Glutamatergic neuron (in vitro differentiated cells): ENCODE data around the gene UHMK1. TPM values are rescaled to one million over a fixed set of nuclear protein-coding genes. Genes with fewer than 3 reads are reported as not detected.

Source experiments
- DNase-seq: peaks from one replicate; pipeline ENCODE4 v3.0.0; 2022
- H3K27ac Mint-ChIP-seq: one replicate; pipeline ENCODE4 v1.8.0; 2020; ENCODE audit warnings: mild to moderate bottlenecking, mixed read lengths, inconsistent platforms; ENCODE audit not compliant: unreplicated experiment
- H3K27me3 Mint-ChIP-seq: one replicate; pipeline ENCODE4 v1.8.0; 2020; ENCODE audit warnings: mild to moderate bottlenecking, moderate library complexity, mixed read lengths, inconsistent platforms; ENCODE audit not compliant: unreplicated experiment
- H3K36me3 Mint-ChIP-seq: one replicate; pipeline ENCODE4 v1.8.0; 2020; ENCODE audit warnings: mild to moderate bottlenecking, mixed read lengths, inconsistent platforms; ENCODE audit not compliant: unreplicated experiment
- H3K4me1 Mint-ChIP-seq: one replicate; pipeline ENCODE4 v1.8.0; 2020; ENCODE audit warnings: mild to moderate bottlenecking, low read depth, mixed read lengths, inconsistent platforms; ENCODE audit not compliant: unreplicated experiment
- H3K4me3 Mint-ChIP-seq: one replicate; pipeline ENCODE4 v1.8.0; 2020; ENCODE audit warnings: mild to moderate bottlenecking, mixed read lengths, inconsistent platforms; ENCODE audit not compliant: unreplicated experiment
- H3K9me3 Mint-ChIP-seq: one replicate; pipeline ENCODE4 v1.8.0; 2020; ENCODE audit warnings: mild to moderate bottlenecking, moderate library complexity, mixed read lengths, inconsistent platforms; ENCODE audit not compliant: unreplicated experiment
- CTCF ChIP-seq: fragments of 200-600 bp; sonication (generic); IDR thresholded peaks from one replicate; pipeline ENCODE4 v1.5.0; 2021; ENCODE audit not compliant: partially characterized antibody, unreplicated experiment
- total RNA-seq: library from RNA; stranded (reverse); fragmentation: NEBNext Ultra II Directional; extraction: Animal tissue kit (Norgen Biotek cat#: 25700); gene quantifications from one replicate; pipeline ENCODE4 v1.2.1, GENCODE V29; 2021; ENCODE audit not compliant: unreplicated experiment

The UHMK1 gene
- total RNA-seq, 1 donor from 2014 or later = 19.4 TPM

DNA sequence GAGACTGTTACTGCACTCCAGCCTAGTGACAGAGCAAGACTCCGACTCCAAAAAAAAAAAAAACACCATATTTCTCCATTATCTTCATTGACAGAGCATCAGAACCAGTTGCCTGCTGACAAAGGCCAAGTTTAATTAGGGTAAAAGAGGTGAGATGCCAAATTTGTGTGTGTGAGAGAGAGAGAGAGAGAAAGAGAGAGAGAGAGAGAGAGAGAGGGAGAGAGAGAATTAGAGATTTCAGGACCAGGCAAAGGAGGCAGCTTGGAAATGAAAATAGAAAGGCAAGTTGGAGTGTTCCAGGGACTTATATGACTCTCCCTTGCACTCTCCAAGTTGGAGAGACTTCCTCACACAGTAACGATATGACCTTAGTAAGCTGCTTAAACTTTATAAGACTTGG lies 39.6 kb downstream of the UHMK1 start:
- H3K9me3 Mint-ChIP-seq = peaks cover 2% of the 10 kb centered on the region
- H3K27ac Mint-ChIP-seq = no peak overlapping the region
- no peak for DNase-seq
- no peak for TF ChIP-seq CTCF
- H3K4me1 Mint-ChIP-seq = no peaks in the 10 kb centered on the region
- H3K27me3 Mint-ChIP-seq = no peaks in the 10 kb centered on the region
- no peaks in the 10 kb centered on the region for H3K36me3 Mint-ChIP-seq
- H3K4me3 Mint-ChIP-seq = no peak overlapping the region

DNA sequence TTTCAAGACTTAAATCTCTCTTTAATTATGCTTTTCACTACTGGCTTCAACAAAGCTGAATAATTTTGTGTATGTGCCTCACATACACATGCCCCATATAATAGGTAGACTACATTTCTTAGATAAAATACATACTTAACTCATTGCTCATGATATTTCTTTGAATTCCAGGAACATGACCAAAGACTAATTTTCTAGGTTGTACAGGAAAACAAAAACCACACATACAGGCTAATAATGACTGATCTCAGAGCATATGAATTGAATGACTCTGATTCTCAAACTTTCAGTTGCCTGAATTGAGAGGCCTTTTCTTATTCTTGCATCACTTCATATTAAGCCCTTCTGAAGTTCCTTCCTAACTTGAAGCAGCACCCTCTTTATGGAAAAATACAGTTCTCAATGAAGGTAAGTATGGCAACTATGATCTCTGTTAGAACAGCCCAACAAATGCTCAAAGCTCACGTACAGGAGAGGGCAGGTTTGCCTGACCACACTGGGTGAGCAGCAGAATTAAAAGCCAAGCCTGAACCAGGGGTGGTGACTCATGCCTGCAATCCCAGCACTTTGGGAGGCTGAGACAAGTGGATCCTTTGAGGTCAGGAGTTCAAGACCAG lies 41.3 kb downstream of the UHMK1 start:
- H3K27ac Mint-ChIP-seq = no peak overlapping the region
- no peak for DNase-seq
- no peaks in the 10 kb centered on the region for H3K36me3 Mint-ChIP-seq
- no peaks in the 10 kb centered on the region for H3K27me3 Mint-ChIP-seq
- TF ChIP-seq CTCF = no peak
- no peak overlapping the region for H3K4me3 Mint-ChIP-seq
- H3K4me1 Mint-ChIP-seq = no peaks in the 10 kb centered on the region
- H3K9me3 Mint-ChIP-seq = peaks cover 2% of the 10 kb centered on the region

GRCh38 chr1:162541619-162542141 lies 44.1 kb downstream of the UHMK1 start:
- Mint-ChIP-seq H3K27ac (no peak overlapping the region), H3K36me3 (no peaks in the 10 kb centered on the region), H3K4me3 (no peak overlapping the region), H3K9me3 (peaks cover 2% of the 10 kb centered on the region), H3K4me1 (no peaks in the 10 kb centered on the region), H3K27me3 (no peaks in the 10 kb centered on the region)
- no peak for TF ChIP-seq CTCF
- DNase-seq = no peak

DNA sequence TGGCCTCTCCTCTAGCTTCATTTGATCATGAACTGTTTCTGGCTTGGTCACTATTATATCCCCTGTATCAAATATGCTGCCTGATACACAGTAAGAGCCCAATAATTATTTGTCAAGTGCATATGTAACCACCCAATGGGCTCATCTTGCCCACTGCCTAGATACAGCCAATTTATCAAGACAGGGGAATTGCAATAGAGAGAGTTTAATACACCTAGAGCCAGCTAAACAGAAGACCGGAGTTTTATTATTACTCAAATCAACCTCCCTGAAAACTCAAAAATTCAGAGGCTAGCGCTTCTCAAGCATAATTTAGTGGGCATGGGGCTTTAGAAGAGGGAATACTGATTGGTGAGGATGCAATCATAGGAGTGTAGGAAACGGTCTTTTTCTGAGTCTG lies 45.6 kb downstream of the UHMK1 start:
- TF ChIP-seq CTCF = no peak
- Mint-ChIP-seq H3K4me1 (no peaks in the 10 kb centered on the region), H3K36me3 (no peaks in the 10 kb centered on the region), H3K9me3 (peaks cover 2% of the 10 kb centered on the region), H3K27me3 (no peaks in the 10 kb centered on the region), H3K4me3 (no peak overlapping the region), H3K27ac (no peak overlapping the region)
- no peak for DNase-seq

- Mint-ChIP-seq H3K4me3 (no peak overlapping the region), H3K4me1 (no peaks in the 10 kb centered on the region)
- no peak for DNase-seq
Measured at GRCh38 chr1:162548170-162548569, 50.6 kb downstream of the UHMK1 start.

More at GRCh38 chr1:162548170-162548569, 50.6 kb downstream of the UHMK1 start:
- Mint-ChIP-seq H3K9me3 (no peaks in the 10 kb centered on the region), H3K27me3 (no peaks in the 10 kb centered on the region), H3K27ac (no peak overlapping the region), H3K36me3 (no peaks in the 10 kb centered on the region)
- TF ChIP-seq CTCF = no peak
